Calu3 (cell line): ENCODE results near the gene GPR107. TPM values are rescaled to one million over a fixed set of nuclear protein-coding genes. Genes with fewer than 3 reads are reported as not detected.

ENCODE experiments used
- BruUV-seq: library from RNA; stranded (reverse); fragments of 400-500 nt; replicated peaks from 2 replicates; lab custom pipeline; 2021; lab: Mats Ljungman, UMichigan
- CTCF ChIA-PET: fragments of 300-600 bp; sonication (Branson Sonifier 250); formaldehyde crosslinking; loops from one replicate; lab custom pipeline; 2022; ENCODE audit warnings: antibody characterized with exemption; lab: Charles Lee
- DNase-seq: peaks from one replicate; pipeline ENCODE4 v3.0.0; 2022
- H3K27ac Mint-ChIP-seq: one replicate; pipeline ENCODE4 v1.8.0; 2022; ENCODE audit warnings: mixed read lengths; ENCODE audit not compliant: unreplicated experiment
- H3K27me3 Mint-ChIP-seq: one replicate; pipeline ENCODE4 v1.8.0; 2022; ENCODE audit warnings: mixed read lengths; ENCODE audit not compliant: unreplicated experiment
- H3K36me3 Mint-ChIP-seq: one replicate; pipeline ENCODE4 v1.8.0; 2022; ENCODE audit warnings: mild to moderate bottlenecking, moderate library complexity, mixed read lengths; ENCODE audit not compliant: insufficient read depth, unreplicated experiment
- H3K4me1 Mint-ChIP-seq: one replicate; pipeline ENCODE4 v1.8.0; 2022; ENCODE audit warnings: mild to moderate bottlenecking, low read depth, mixed read lengths; ENCODE audit not compliant: unreplicated experiment
- H3K4me3 Mint-ChIP-seq: one replicate; pipeline ENCODE4 v1.8.0; 2022; ENCODE audit warnings: mild to moderate bottlenecking, low read depth, moderate library complexity, mixed read lengths; ENCODE audit not compliant: unreplicated experiment
- H3K9me3 Mint-ChIP-seq: one replicate; pipeline ENCODE4 v1.8.0; 2022; ENCODE audit warnings: low read depth, mixed read lengths; ENCODE audit not compliant: unreplicated experiment
- intact Hi-C: fragments of 100-400 bp; cut with micrococcal nuclease; formaldehyde crosslinking; loops from one replicate; pipeline ENCODE4 v1.10.0; 2022; ENCODE audit not compliant: unreplicated experiment
- total RNA-seq: library from RNA; stranded (reverse); gene quantifications from 2 replicates; pipeline ENCODE4 v1.2.3, GENCODE V29; 2022
- TF ChIP-seq, protein P1 (sequence below): fragments of 200-600 bp; IDR thresholded peaks from one replicate; pipeline ENCODE4 v1.8.0; 2022; ENCODE audit warnings: antibody characterized with exemption; ENCODE audit not compliant: unreplicated experiment

Gene GPR107
- total RNA-seq, 1 experiment from 2014 or later, result 43.4 TPM

DNA sequence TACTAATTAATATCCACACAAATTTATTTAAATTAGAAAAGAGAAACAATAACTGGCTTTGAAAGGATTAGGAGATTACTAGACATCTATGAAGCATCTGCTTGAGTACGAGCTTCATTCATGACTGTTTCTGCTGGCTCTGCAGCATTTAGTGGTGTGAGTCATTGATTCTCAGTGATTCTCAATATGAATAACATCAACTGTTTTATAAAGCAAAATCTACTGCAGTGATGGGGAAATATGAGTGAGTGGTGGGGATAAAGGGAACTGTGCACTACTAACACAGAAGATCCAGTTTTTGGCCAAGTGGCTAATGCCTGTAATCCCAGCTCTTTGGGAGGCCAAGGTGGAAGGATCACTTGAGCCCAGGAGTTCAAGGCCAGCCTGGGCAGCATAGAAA is 19.1 kb upstream of the GPR107 start:
- BruUV-seq, result no TSS peak
- Mint-ChIP-seq H3K4me1 (no peaks in the 10 kb centered on the region), H3K4me3 (no peak overlapping the region), H3K27me3 (no peaks in the 10 kb centered on the region), H3K36me3 (no peaks in the 10 kb centered on the region), H3K27ac (no peak overlapping the region), H3K9me3 (no peaks in the 10 kb centered on the region)
- TF ChIP-seq, protein P1, sequence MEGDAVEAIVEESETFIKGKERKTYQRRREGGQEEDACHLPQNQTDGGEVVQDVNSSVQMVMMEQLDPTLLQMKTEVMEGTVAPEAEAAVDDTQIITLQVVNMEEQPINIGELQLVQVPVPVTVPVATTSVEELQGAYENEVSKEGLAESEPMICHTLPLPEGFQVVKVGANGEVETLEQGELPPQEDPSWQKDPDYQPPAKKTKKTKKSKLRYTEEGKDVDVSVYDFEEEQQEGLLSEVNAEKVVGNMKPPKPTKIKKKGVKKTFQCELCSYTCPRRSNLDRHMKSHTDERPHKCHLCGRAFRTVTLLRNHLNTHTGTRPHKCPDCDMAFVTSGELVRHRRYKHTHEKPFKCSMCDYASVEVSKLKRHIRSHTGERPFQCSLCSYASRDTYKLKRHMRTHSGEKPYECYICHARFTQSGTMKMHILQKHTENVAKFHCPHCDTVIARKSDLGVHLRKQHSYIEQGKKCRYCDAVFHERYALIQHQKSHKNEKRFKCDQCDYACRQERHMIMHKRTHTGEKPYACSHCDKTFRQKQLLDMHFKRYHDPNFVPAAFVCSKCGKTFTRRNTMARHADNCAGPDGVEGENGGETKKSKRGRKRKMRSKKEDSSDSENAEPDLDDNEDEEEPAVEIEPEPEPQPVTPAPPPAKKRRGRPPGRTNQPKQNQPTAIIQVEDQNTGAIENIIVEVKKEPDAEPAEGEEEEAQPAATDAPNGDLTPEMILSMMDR, result no peak
- intact Hi-C loops, result no loop called here
- CTCF ChIA-PET, result interaction anchor here (0.6 kb wide), 1 partner anchor 65 kb away, joined by 6 read pairs; no protein-coding TSS in a partner anchor
- DNase-seq, result no peak

DNA sequence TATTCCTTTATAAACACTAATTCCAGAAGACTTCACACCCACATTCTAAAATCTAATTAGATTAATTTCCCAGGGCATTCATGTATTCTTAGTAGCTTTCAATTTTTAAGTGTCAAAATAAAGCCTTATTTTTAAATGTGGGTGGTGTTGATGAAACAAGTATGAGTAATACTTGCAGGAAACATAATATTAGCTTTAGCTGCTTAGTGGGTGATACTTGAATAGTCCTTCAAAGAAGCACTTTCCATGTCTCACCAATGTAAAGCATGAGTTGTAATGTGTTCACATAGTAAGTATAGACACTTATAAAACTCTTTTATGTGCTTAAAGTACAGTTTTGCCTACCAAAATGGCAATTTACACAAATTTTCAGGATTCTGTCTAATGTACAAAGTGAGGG is 17.6 kb upstream of the GPR107 start:
- H3K27ac Mint-ChIP-seq, result no peak overlapping the region
- H3K36me3 Mint-ChIP-seq, result no peaks in the 10 kb centered on the region
- no peak overlapping the region for H3K4me3 Mint-ChIP-seq
- DNase-seq, result no peak
- no peaks in the 10 kb centered on the region for H3K9me3 Mint-ChIP-seq
- TF ChIP-seq, protein P1, result no peak
- intact Hi-C loops, result no loop called here
- H3K27me3 Mint-ChIP-seq, result no peaks in the 10 kb centered on the region
- no TSS peak for BruUV-seq
- CTCF ChIA-PET, result no interaction called here
- H3K4me1 Mint-ChIP-seq, result peaks cover 3% of the 10 kb centered on the region

DNA sequence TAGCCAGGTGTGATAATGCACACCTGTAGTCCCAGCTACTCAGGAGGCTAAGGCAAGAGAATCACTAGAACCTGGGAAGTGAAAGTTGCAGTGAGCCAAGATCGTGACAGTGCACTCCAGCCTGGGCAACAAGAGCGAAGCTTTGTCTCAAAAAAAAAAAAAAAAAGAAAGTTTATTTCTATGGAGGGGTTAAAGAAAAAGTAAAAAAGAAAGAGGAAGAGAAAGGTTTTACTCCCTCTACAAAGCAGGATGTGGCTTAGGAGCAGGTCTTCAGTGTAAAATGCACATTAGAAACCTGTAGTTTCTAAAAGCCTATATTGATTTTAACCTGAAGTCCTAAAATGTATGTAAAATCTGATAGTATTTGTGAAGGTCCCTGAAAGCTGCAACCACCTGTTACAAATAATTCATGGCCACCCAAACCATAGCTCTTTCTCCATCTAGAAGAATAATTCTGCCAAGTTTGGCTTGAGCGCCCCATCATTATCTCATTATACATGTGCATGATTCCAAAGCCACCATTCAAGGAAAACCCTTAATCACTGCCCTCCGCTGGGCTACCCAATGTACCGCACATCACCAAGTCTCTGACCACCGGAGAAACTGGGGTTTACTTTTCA is 14.1 kb upstream of the GPR107 start:
- BruUV-seq, result no TSS peak
- Mint-ChIP-seq H3K4me1 (peaks cover 6% of the 10 kb centered on the region), H3K27me3 (no peaks in the 10 kb centered on the region), H3K4me3 (no peak overlapping the region), H3K27ac (no peak overlapping the region), H3K36me3 (peaks cover 18% of the 10 kb centered on the region), H3K9me3 (no peaks in the 10 kb centered on the region)
- CTCF ChIA-PET, result interaction anchor here (0.6 kb wide), 2 partner anchors 899 to 1764 kb away, joined by 3 to 5 read pairs; no protein-coding TSS in a partner anchor
- TF ChIP-seq, protein P1, result no peak
- intact Hi-C loops, result loop anchor here (10.0 kb wide), 1 partner anchor 75 kb away; no protein-coding TSS in a partner anchor
- no peak for DNase-seq

DNA sequence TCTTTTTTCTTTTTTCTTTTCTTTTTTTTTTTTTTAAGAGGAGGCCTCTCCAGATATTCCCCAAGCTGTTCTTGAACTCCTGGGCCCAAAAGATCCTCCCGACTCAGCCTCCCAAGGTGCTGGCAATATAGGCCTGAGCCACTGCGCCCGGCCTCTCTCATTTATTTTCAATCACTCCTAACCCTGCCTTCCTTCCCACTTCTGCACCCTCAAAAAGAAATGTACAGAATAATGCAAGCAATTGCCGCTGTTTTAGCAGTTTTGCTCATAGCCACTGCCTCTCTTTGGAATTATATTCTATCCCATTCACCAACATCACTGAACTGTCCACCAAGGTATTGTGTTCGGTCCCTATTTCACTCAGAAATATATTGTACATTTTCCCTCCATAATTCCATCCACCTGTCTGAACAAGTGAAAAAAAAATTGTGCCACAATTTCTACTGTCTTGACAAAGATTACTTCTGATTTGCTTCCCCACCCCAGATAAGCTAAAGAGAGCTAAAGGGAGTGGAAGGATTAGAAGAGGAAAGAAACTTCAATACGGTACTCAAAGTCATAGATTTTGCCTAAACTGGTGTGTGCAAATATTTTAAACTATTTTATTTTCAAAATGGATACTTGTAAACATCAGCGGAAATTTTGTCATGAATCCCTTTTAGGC is 12.6 kb upstream of the GPR107 start:
- TF ChIP-seq, protein P1, result no peak
- Mint-ChIP-seq H3K4me3 (no peak overlapping the region), H3K27me3 (no peaks in the 10 kb centered on the region), H3K9me3 (no peaks in the 10 kb centered on the region), H3K27ac (no peak overlapping the region), H3K4me1 (peaks cover 15% of the 10 kb centered on the region), H3K36me3 (peaks cover 18% of the 10 kb centered on the region)
- intact Hi-C loops, result loop anchor here (10.0 kb wide), 1 partner anchor 76 kb away; no protein-coding TSS in a partner anchor
- BruUV-seq, result no TSS peak
- CTCF ChIA-PET, result no interaction called here
- no peak for DNase-seq
